Breast epithelium (tissue), 3 donors: ENCODE measurements around the gene MINDY4.

Experiments used
- CTCF ChIP-seq, 3 donors: fragments of 450-650 bp; IDR thresholded peaks; one replicate each; pipeline ENCODE4 v1.5.1; 2016 to 2017; ENCODE audit warnings: antibody characterized with exemption in 3 of 3, mild to moderate bottlenecking in 3 of 3, moderate library complexity in 3 of 3
- POLR2A ChIP-seq: fragments of 450-650 bp; IDR thresholded peaks from one replicate; pipeline ENCODE4 v1.6.1; 2016; ENCODE audit warnings: antibody characterized with exemption, mild to moderate bottlenecking, moderate library complexity
- POLR2AphosphoS5 ChIP-seq, 3 donors: sonication (generic); formaldehyde crosslinking; IDR thresholded peaks; one replicate each; pipeline ENCODE4 v1.6.1; 2017; ENCODE audit warnings: antibody characterized with exemption in 3 of 3

GRCh38 chr7:30863706-30864035 is 92.5 kb downstream of the MINDY4 start:
- TF ChIP-seq CTCF (IDR thresholded peaks at IDR 0.05) (no peak), POLR2A (no peak), POLR2AphosphoS5 (IDR thresholded peaks at IDR 0.05) (no peak)
